ENCODE measurements around the gene LRBA.
"Not testable (repeated sequence)": the region's sequence is repeated elsewhere in the genome, so short reads cannot be mapped to it uniquely, and the experiment has no call there.

The LRBA gene

DNA sequence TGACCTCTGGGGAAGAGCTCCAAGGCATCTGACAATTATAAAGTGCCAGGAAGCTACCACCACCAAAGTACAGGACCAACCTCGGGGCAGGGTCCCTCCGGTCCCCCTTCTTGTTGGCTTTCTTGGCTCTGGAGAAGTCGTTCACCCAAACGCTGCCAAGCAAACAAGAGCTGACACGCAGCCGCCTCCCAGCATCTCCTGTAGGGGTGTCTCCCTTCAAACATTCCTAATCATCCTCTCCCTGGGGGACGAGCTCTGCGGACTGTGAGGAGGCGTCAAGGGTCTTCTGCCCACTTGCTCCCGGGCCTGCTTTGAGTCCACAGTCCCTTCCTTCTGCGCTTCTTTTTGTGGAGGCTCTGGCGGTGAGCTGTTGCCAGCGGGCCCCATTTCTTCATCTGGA, 592.0 kb downstream of the LRBA start:
- DNase-seq (ENCODE audit: low read depth, low spot score), result no peak

DNA sequence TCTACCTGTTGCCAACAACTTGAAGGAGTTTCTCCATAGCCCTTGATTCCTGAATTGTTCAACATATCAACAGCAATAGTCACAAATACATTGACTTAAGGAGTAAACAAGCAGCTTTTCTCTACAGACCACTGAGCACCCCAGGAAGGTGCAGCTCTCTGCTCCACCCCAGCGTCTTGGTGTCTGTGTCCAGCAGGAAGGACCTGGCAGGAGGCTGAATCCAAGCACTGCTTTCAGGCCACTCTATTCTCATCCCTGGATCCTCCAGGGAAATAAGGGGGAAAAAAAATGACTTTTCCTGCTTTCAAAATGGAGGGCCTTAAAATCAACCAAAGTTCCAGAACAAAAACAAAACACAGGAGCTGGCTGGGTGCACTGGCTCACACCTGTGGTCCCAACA, 593.5 kb downstream of the LRBA start:
- no peak for DNase-seq (ENCODE audit: low read depth, low spot score)

DNA sequence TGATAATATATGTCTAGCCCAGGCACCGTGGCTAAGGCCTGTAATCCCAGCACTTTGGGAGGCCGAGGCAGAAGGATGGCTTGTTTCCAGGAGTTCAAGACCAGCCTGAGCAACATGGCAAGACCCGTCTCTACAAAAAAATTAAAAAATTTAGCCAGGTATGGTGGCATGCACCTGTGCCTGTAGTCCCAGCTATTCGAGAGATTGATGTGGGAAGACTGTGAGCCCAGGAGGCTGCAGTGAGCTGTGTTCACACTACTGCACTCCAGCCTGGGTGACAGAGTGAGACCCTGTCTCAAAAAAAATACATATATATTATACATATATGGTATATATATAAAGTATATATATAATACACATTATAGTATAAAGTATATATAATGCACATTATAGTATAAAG, 595.1 kb downstream of the LRBA start:
- no peak for DNase-seq (ENCODE audit: low read depth, low spot score)

- DNase-seq (ENCODE audit: low read depth, low spot score), result no peak
Measured at GRCh38 chr4:150418757-150419410, 596.2 kb downstream of the LRBA start.

DNA sequence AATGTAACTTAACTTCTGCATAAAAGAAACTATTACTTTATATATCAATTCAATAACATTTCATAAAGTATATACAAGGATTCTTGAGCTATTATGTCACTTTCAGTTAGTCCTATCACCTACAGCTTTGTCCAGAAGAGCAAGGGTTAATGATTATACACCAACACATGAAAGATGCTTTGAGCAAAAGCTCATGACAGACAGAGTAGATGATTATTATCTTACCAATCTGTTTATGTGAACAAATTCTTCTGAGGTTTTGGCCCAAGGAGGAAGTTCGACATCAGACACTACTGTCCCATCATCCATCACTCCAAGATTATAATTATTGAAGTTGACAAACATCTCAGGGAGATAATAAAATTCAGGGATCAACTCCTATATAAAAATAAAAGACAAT, 599.9 kb downstream of the LRBA start:
- DNase-seq (ENCODE audit: low read depth, low spot score), result no peak

DNA sequence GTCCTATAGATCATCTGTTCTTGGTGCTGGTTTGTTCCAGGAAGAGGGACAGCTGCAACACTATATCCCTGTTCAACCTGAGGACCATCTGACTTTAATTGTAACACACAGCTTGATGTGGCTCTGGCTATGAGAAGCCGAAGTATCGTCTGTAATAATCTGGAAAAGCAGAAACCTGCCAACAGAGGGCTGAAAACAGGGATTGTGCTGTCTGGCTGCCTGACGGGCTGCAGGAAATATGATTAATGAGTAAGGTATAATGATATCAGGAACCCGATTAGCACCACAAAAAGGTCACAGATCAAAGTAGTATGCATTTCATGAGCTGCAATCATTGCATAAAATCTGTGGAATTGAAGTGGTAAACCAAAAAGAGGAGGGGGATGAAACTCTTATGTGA, 603.6 kb downstream of the LRBA start:
- no peak for DNase-seq (ENCODE audit: low read depth, low spot score)

- DNase-seq (ENCODE audit: low read depth, low spot score), result no peak
Measured at GRCh38 chr4:150402871-150403272, 612.2 kb downstream of the LRBA start.

GRCh38 chr4:150401083-150401687, 613.9 kb downstream of the LRBA start:
- DNase-seq (ENCODE audit: low read depth, low spot score), result no peak

DNA sequence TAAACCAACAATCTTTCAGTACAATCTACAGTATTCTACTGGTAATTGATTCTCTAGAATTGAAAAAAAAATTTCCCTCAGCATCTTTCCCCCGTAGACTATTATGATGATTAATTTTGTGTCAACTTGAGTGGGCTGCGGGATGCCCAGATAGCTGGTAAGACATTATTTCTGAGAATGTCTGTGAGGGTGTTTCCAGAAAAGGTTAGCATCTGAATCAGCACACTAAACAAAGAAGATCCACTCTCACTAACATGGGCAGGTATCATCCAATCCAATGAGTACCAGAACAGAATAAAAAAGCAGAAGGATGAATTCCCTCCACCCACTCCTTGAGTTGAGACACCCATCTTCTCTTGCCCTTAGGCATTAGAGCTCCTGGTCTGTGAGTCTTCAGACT, 619.2 kb downstream of the LRBA start:
- DNase-seq (ENCODE audit: low read depth, low spot score), result no peak

DNA sequence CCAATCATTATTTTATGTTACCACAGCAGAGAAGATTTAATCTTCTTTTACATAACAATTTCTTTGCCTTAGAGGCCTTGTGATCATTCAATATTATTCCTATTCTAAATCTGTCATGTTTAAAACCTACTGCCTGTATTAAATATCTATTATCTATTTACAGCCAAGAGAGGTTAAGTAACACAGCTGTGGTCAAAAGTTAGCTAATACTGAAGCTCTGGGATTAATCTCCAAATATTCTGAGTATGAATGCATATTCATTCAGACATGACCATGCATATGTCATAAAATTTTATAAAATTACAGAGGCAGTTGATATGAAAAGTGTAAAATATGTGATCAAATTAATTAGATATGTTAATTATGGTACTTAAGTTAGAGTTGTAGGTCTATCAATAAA, 621.0 kb downstream of the LRBA start:
- DNase-seq (ENCODE audit: low read depth, low spot score), result no peak

- no peak for DNase-seq (ENCODE audit: low read depth, low spot score)
Measured at GRCh38 chr4:150391052-150391451, 624.0 kb downstream of the LRBA start.

GRCh38 chr4:150390531-150390910, 624.6 kb downstream of the LRBA start:
- DNase-seq (ENCODE audit: low read depth, low spot score), result no peak

DNA sequence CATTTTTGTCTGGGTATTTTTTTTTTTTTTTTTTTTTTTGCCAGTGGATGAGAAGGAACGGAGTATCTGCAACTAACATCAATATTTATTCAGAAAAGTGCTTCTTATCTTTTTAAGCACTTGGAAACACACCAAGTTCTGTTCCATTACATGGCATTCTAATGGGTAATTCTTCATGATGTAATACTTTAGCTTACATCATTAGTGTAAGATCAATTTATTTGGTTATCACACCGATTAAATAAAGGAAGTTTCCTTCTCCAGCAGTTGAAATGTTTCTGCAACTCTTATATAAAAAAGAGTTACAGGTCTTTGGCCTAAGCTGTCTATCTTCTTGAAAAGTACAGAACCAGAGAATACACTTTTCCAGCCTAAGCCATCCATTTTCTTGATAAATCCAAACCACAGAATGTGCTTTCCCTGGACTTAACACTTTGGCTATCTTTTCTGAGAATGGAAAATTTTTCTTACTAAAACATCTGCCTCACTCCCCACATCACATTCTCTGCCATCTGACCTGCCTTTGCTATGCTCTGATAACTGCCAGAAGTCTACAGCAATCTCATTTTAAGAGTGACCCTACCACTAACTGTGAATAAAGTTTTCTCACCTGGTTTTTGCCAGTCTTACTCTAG, 625.1 kb downstream of the LRBA start:
- no peak for DNase-seq (ENCODE audit: low read depth, low spot score)

DNA sequence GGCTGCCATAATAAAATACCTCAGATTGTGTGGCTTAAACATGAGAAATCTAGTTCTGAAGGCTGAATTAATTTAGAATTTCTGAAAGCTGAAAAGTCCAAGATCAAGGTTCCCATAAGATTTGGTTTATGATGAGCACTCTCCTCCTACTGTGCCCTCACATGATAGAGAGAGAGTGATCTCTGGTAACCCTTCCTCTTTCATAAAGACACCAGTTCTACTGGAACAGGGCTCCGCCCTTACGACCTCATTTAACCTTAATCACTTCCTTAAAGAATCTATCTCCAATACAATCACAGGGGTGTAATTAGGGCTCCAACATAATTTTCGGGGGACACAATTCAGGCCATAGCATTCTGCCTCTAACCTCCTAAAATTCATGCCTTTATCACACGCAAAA, 627.1 kb downstream of the LRBA start:
- no peak for DNase-seq (ENCODE audit: low read depth, low spot score)

GRCh38 chr4:150386415-150386814, 628.7 kb downstream of the LRBA start:
- DNase-seq (ENCODE audit: low read depth, low spot score), result not testable (repeated sequence)

GRCh38 chr4:150385606-150386005, 629.5 kb downstream of the LRBA start:
- DNase-seq (ENCODE audit: low read depth, low spot score), result no peak

GRCh38 chr4:150384249-150384648, 630.8 kb downstream of the LRBA start:
- DNase-seq (ENCODE audit: low read depth, low spot score), result no peak

GRCh38 chr4:150382028-150382427, 633.1 kb downstream of the LRBA start:
- no peak for DNase-seq (ENCODE audit: low read depth, low spot score)

- DNase-seq (ENCODE audit: low read depth, low spot score), result no peak
Measured at GRCh38 chr4:150381609-150382008, 633.5 kb downstream of the LRBA start.

DNA sequence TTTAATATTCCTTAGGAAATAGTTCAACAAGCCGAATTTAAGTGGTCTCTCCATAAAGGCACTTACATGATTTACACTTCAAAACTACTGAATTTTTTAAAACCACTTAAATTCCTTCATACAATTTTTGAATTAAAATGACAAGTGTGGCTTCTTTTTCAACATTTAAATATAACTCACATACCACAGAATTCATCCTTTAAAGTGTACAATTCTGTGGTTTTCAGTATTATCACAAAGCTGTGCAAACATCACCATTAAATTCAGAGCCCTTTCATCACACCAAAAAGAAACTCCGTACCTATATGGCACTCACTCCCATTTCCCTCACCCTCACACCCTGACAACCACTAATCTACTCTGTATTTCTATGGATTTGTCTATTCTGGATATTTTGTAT, 634.0 kb downstream of the LRBA start:
- DNase-seq (ENCODE audit: low read depth, low spot score), result no peak

DNA sequence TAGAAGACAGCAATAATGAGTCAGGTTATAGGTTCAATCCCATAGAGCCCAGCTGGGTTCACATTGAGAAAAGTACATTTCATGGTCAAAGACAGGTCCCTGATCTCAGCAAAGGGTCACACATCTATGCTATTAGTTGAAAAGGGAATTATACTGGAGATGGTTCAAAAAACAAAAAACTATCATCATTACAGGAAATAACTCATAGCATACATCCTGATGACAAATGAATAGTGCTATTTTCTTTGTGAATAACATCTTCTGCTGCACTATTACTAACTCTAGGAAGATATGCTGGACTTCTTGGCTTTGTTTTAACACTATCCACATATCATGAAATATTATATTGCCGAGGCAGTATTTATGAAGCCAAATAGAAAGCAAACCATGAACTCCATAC, 635.6 kb downstream of the LRBA start:
- DNase-seq (ENCODE audit: low read depth, low spot score), result no peak

DNA sequence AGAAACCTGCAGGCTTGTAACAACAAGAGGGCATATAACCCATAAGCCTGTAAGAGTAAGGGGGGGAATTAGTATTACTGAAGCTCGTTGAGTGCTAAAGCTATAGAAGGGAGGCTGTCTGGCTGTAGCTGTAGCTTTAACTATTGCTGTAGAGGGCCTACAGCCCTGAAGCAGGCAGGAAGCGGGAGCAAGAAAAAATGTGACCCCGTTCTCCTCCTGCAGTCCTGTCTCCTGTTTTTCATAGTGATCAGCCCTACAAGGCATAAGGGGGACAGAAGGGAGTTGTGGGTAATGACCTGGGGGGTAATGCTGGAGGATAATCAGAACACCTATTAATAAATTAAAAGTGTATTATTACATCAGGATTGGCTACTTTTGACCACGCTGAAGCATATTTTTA, 640.1 kb downstream of the LRBA start:
- DNase-seq (ENCODE audit: low read depth, low spot score), result no peak

DNA sequence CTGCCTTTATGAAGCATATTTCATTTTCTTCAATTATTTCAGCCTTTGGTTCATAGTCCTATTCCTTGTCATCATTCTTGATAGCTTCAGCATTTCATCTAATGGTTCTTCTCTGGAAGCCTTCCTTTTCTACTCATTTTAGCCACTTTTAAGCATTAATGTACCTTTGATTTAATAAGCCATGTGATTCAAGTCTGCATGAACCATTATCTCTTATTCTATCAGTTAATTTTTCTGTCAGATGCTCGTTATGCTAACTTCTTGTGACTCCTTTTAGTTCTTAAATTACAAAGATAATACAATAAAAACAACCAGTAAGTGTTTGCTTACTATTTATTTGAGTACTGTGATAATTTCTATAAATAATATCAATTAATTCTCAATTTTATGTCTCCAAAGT, 643.2 kb downstream of the LRBA start:
- no peak for DNase-seq (ENCODE audit: low read depth, low spot score)

Data from activated naive CD8-positive, alpha-beta T cell treated with anti-CD3 and anti-CD28 coated beads, Interleukin-2, amount 50 U/mL, for 16 hours (primary cell).